NCI-H146 treated with DMSO at 0.1 percent for 48 hours (cell line): ENCODE results near the gene DISP2.

Experiments used
- DNase-seq: peaks from one replicate; lab custom pipeline; 2025; ENCODE audit not compliant: unreplicated experiment; lab: John Stamatoyannopoulos, UW

Gene DISP2

DNA sequence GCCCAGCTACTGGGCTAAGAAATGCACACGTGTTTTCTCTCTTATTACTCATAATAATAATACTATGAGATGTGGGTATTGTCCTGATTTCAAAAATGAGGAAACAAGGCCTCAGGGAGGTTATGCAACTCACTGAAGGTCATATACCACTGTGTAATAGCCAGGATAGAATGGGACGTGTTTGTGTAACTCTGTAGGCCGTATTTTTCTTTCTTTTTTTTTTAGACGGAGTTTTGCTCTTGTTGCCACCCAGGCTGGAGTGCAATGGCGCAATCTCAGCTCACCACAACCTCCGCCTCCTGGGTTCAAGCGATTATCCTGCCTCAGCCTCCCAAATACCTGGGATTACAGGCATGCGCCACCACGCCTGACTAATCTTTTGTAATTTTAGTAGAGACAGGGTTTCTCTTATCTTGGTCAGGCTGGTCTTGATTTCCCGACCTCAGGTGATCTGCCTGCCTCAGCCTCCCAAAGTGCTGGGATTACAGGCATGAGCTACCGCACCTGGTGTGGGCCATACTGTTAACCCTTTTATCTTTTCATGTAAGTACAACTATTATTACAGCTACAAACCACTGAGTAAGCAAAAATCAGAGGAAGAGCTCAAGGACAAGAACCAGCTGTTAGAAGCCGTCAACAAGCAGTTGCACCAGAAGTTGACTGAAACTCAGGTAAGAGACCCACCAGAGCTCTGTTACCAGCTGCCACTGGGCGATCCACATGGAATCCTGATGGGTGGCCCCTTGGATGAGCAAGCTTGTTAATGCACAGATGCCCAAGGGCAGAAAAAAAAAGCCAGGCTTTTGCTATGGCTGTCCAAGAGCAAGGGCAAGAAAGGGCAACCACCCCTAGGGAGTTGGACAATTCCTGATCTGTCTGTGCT lies 31.2 kb downstream of the DISP2 start:
- no peak for DNase-seq

DNA sequence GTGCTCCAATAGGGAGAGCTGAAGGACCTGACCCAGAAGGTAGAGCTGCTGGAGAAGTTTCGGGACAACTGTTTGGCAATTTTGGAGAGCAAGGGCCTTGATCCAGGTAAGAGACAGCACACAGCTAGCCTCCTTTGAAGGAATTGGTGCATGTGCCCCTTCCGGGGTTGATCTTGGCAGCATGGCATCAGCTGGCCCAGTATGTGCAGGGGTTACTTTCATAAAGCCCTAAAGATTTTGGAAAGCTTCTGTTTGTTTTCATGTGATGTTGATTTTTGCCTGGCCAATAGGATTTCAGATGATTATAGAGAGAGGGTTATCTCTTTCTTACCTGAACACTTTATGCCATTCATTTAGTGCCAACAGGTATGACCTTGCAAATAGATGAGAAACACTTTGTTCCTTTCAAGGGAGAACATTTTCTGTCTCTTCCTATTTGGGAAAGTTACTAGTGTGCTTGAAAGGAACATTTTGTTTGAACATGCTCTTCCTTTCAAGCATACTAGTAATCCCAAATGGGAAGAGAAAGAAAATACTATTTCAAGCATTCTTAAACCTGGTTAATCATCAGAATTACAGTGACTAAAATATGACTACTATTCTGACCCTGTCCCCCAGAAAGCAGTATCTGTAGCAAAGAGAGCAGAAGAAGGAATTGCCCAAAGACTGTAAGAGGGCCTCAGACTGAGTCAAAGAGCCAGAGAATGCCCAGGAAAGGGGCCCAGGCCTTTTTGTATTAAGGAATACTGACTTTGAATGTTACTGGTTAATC lies 32.0 kb downstream of the DISP2 start:
- DNase-seq = no peak

DNA sequence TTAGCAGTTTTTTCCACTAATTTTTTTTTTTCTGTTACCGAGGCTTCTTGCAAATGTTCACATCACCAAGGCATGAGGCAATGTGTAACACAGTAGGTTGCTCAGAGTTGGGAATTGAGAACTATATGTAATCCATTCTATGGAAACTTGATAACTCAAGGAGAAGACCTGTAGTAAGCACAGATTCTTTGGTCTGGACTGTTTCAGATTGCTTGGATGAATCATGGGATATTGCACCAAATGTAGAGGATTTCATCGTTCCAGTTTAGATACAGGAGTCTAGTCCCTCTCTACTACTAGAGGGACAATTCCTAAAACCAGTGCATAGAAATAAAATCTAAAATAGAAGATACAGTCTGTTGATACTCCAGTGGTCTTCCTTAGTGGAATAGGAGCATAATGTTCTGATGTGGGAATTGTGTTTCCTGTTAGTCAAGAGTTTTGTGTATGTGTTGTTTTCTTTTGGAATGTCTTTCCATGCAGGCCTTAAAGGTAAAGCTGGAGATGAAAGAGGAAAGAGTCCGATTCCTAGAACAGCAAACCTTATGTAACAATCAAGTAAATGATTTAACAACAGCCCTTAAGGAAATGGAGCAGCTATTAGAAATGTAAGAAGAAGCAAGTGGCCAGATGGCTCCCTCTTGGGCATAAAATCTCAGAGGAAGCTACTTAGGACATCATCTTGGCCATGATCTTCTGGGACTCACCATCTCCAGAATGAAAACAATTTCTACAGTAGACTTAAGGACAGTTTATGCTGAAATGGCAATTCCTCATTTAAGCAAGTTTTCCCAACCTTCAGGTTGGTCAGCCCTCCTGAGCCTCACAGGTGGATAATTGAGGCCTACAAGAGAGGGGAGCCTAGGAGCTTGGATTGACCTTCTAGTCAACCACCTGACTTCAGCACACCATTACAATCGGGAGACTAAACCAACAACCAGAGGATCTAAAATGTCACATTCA lies 35.2 kb downstream of the DISP2 start:
- DNase-seq = no peak

DNA sequence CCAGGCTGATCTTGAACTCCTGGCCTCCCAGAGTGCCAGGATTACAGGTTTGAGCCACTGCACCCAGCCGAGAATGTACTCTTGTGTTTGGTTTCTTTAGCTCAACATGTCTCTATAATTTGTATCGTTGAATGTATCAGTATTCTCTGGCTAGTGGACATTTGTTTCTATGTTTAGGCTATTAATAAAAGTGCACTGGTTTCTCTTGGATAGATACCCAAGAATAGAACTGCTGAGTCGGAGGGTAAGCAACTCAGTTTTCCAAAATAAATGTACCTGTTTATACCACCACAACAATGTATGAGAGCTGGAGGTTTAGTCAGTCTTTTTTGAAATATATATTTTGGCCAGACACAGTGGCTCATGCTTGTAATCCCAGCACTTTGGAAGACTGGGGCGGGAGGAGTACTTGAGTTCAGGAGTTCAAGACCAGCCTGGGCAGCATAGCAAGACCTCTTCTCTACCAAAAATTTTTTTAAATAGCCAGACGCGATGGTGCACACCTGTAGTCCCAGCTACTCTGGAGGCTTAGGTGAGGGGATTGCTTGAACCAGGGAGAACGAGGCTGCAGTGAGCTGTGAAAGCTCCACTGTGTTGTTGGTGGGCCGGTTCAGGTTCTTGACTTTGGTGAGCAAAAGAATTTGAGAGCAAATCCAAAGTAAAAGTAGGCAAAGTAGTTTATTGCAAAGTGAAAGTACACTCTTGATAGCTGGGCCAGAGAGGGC lies 39.8 kb downstream of the DISP2 start:
- DNase-seq = no peak

DNA sequence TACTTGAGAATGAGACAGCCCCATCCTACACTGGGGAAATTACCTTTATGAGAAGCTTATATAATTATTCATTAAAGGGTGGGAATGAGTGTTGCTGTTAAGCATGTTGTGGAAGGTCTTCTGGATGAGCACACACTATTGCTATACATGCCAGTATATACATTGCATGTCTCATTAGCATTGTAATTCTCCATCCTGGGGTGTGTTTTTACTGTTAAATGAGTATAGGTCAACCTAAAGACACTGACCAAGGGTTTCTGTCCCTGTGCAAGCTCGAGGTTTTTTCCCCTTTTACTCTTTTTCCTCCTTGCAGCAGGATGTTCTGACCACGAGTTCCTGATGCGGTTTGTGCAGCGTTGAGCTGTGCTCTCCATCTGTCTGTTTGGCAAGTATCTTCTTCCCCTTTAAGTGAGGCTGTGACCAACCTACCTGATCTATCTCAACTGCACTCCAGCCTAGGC lies 40.4 kb downstream of the DISP2 start:
- no peak for DNase-seq

DNA sequence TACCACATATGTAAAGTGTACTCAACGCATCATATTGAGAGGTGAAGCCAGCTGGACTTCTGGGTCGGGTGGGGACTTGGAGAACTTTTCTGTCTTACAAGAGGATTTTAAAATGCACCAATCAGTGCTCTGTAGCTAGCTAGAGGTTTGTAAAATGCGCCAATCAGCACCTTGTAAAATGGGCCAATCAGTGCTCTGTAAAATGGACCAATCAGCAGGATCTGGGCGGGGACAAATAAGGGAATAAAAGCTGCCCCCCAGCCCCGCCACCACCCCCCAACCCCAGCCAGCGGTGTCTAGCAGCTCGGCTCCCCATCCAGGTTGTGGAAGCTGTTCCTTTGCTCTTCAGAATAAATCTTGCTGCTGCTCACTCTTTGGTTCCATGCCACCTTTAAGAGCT lies 41.4 kb downstream of the DISP2 start:
- DNase-seq = no peak

DNA sequence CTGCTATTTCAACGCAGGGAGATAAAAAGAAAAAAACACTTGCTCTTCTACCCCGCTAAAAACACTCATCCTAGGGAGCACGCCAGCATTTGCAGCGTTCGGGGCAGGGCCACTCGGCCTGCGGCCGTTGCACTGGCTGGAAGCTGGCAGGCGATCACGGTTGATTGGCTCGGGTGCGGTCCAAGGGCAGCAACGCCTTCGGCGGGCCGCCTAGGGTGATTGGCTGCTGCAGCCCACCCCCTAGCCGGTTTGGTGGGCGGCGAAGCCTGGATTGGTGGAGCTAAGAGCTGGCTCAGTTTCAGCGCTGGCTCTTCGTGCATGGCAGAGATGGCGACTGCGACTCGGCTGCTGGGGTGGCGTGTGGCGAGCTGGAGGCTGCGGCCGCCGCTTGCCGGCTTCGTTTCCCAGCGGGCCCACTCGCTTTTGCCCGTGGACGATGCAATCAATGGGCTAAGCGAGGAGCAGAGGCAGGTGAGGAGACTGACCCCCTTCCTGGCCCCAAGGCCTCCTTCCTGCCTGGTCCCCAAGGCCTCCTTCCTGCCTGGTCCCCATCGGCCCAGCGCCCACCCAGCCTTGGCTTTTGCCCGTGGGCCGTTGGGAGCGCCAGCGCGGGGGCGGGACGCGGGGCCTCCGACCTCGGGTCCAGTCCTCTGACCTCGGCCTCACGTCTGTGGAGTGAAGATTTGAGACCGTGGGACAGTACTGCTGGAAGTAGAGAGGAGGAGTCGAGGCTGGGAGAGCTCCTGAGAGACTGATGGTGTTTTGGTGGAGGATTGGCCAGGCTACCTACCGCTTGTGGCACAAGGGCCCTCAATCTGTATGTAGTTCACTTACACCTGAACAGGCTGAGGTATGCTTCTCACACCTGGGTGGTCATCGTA lies 47.7 kb downstream of the DISP2 start, which contains the start of gene IVD:
IVD (plus strand) TSS at position 295 of the 881 bp plus-strand sequence; CDS start at position 328, 33 bp downstream.
- peak; percentile 79 for DNase-seq

DNA sequence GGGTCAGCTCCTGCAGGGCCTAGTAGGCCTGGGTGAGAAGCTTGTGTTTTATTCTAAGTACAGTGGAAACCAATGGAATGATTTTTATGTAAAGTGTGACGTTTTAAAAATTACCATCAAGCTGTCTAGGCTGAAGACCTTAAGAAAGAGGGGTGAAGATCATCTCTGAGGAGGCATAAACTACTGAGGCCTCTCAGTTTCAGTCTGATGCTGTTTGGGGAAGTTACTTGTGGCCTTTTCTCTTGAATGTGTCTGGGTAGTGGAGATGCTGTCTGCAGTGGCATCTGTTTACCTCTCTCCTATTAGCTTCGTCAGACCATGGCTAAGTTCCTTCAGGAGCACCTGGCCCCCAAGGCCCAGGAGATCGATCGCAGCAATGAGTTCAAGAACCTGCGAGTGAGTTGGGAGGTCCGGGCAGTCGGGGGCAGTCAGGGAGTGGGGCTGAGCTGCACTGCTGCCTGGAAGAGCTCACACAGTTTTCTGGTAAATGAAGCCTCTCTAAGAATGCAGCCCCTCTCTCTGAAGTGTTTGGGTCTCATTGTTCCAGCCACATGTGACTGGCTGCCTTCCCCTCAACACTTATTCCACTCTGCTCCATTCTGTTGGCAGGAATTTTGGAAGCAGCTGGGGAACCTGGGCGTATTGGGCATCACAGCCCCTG lies 49.4 kb downstream of the DISP2 start:
- no peak for DNase-seq

DNA sequence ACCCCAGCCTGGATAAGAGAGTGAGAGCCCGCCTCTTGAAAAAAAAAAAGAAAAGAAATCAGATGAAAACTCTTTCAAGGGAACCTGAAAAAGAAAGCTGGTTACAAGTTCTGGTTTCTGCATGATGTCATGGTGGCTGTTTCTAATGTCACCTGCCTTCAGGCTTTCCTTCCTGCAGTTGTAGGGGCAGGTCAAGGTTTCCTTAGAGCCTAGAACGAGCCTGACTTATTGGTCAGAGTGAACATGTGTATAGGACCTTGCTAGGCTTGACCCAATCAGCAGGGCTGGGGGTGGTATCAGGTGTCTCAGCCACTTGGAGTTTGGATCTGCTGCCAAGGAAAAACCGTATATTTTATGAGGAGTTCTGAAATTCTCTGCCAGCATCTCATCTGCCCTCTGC lies 51.3 kb downstream of the DISP2 start:
- no peak for DNase-seq

DNA sequence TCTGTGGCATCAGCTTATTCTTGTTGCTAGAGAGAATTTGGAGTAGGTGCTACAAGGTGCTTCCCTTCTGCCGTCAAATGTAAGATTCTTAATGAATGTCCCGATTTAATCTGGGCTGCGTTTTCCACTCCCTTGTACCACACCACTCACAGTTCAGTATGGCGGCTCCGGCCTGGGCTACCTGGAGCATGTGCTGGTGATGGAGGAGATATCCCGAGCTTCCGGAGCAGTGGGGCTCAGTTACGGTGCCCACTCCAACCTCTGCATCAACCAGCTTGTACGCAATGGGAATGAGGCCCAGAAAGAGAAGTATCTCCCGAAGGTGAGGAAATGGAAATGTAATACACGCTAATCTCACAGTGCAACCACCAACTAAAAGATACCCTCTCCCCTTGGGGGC lies 52.5 kb downstream of the DISP2 start:
- DNase-seq = no peak

DNA sequence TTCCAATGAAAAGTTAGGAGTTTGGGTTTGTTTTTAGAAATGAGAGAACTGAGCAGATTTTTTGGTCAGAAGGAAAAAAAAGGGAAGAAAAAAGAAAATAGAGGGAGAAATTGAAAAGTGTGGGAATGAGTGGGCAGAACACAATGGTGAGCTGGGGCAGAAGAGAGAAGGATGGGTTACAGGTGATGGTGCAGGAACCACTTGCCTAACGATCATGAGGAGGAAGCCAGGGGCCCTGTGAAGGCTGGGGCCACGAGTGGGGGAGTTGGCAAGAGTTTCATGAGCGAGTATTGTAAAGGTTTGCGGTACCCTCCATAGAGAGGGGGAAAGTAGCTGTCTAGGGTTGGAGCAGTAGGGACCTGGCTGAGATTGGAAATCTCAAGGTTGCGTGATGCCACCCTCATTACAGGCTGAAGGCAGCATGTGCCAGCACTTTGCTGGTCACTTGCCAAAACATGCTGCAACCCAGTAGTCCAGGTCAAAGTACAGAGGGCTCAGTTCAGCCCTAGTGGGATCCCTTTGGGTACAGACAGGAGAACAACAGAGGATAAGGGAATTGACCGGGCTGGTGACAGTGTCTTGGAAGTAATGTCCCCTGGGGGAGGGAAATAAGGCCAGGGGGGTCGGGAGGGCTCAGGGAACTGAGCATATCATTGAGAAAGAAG lies 54.2 kb downstream of the DISP2 start:
- DNase-seq = no peak

DNA sequence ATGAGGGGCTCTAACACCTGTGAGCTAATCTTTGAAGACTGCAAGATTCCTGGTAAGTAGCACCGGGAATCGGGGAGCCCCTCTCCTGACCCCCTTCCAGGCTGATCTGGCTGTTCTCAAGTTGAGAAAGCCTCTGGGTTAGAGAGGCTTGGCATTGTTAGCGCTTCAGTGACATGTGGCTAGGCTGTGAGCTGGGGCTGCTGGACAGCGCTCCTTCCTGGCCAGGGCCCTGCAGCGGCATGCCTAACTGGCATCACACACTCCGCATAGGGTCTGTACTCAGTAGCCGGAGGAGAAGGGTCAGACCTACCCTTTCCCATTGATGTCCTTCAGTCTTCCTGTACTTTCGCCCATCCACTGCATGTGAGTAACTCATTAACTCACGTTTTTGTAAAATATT lies 55.0 kb downstream of the DISP2 start:
- DNase-seq = no peak

DNA sequence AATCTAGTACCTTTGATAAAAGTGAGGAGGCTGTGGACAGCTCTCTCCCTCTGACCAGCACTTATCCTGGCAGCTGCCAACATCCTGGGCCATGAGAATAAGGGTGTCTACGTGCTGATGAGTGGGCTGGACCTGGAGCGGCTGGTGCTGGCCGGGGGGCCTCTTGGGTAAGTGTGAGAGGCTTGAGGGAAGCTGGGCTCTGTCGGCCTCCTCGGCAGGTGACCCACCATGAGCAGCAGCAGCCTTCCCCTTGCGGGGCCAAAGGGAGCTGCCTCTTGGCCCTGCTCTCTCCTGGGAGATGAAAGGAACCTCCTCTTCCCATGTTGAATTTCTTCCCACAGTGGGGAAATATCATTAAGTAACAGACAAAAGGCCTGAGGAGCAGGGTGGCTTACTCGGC lies 56.8 kb downstream of the DISP2 start:
- no peak for DNase-seq

DNA sequence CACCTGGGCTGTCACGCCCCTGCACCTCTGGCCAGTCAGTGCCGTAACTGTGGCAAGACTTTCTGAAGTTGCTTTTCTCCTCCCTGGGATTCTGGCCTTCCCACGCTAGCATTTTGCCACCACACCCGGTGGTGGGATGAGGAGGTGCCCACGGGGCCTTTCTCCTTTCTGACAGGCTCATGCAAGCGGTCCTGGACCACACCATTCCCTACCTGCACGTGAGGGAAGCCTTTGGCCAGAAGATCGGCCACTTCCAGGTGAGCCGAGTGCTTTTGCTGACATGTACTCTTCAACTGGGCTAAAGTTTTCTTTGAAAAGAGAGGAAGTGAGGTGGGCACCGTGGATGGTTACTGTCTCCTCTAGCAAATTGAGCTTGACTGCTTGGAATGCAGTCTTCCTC lies 57.2 kb downstream of the DISP2 start:
- no peak for DNase-seq

DNA sequence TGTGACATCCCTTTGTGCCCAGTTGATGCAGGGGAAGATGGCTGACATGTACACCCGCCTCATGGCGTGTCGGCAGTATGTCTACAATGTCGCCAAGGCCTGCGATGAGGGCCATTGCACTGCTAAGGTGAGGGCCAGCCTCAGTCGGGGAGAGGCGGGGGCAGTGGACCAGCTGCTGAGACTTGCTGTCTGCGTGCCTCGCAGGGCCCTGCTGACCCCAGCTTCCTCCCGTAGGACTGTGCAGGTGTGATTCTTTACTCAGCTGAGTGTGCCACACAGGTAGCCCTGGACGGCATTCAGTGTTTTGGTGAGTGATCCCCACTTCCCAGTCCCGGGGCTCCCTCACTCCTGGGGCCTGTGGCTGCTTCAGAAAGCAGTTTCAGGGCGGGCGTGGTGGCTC lies 58.0 kb downstream of the DISP2 start:
- no peak for DNase-seq

DNA sequence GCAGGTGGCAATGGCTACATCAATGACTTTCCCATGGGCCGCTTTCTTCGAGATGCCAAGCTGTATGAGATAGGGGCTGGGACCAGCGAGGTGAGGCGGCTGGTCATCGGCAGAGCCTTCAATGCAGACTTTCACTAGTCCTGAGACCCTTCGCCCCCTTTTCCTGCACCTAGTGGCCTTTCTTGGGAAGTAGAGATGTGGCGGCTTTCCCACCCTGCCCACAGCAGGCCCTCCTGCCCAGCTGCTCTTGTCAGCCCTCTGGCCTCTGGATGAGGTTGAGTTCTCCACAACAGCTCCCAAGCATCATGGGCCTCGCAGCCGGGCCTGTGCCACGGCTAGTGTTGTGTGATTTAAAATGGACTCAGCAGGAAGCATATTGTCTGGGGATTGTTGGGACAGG lies 60.1 kb downstream of the DISP2 start:
- DNase-seq = no peak

DNA sequence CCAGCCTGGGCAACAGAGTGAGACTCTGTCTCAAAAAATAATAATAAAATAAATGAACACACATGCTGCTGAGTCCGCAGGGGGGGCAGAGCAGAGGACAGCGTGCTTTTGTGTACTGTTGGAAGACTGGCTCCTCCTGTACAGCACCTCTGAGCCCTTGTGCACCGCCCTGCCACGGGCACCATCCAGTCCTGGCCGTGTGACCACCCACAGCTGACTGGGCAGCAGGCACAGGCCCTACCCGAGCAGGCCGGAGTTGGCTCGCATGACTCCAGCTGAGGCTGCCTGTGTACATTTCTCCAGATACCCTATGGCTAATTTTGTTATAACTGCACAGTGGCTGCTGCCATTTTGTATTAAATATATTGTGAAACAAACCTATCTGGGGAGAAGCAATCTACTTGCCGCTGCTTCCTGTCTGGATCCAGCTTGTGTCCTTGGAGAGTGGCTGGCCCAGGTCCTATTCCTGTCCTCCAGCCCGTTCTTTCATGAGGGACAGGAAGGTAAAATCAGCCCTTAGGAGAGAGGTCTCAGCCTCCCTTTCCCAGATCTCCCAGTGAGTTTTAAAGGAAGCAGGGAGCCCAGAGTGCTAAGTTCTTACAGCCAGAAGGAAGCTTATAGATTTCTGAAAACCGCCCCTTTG lies 62.2 kb downstream of the DISP2 start:
- DNase-seq = no peak

DNA sequence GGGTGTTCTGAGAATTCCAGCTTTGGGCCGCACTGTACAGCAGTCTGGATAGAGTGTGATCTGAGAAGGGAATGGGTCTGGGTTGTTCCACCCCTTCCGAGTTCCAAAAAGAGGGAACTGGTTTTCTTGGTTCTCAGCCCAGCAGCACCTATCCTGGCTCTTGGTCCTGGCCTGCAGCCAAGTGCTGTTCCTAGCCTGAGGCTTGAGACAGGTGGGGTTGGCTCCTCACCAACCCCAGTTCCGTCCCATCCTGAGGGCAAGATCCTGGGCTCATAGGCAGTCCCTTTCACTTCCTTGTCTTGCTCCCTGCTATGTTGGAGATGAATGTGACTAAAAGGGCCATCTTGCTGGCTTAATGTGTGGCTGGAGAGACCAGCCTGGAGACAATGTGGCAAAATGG lies 62.8 kb downstream of the DISP2 start:
- no peak for DNase-seq
